Astrocyte of the spinal cord (primary cell): ENCODE measurements around the gene DDX43.

Experiments used
- DNase-seq: peaks from one replicate; pipeline ENCODE4 v3.0.0; 2011; ENCODE audit warnings: low read depth, low spot score
- H3K4me3 ChIP-seq: 2 replicates; pipeline ENCODE4 v1.5.1; 2011; ENCODE audit warnings: low read depth, mild to moderate bottlenecking, low read length, moderate library complexity
- in situ Hi-C: cut with HindIII; loops from 2 replicates; pipeline ENCODE4 v1.10.0; 2017; ENCODE audit warnings: low sequenced_read_pairs
- TF ChIP-seq, protein P1 (sequence below): IDR thresholded peaks from 2 replicates; pipeline ENCODE4 v1.5.1; 2012; ENCODE audit warnings: low read depth, mild to moderate bottlenecking, low read length, inconsistent platforms

Gene DDX43

DNA sequence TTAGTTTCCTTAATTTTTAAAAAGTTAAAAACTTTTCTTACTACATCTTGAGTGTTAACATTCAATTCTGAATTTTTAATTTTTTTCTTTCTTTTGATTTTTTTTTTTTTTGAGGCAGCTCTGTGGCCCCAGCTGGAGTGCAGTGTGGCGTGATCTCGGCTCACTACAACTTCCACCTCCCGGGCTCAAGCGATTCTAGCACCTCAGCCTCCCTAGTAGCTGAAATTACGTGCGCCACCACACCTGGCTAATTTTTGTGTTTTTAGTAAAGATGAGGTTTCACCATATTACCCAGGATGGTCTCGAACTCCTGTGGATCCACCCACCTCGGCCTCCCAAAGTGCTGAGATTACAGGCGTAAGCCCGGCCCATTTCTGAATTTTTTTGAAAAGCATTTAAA lies 1.2 kb downstream of the DDX43 start:
- in situ Hi-C loops = no loop called here

DNA sequence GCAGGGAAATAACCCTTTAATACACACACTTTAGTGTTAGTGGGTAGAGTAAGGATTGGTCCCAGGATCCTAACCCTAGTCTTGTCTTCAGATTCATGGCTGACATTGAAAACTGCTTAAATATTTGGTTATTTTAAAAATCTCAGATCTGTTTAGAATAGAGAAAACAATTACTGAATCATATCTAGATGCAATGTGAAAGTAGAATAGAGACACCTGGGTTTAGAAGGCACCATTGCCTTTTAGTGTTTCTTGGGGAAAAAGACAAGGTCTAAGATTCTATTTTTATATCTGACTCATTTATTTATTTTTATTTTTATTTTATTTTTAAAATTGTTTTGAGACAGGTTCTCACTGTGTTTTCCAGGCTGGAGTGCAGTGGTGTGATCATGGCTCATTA lies 6.0 kb downstream of the DDX43 start:
- no peak overlapping the region for H3K4me3 ChIP-seq
- no peak for DNase-seq
- TF ChIP-seq, protein P1, sequence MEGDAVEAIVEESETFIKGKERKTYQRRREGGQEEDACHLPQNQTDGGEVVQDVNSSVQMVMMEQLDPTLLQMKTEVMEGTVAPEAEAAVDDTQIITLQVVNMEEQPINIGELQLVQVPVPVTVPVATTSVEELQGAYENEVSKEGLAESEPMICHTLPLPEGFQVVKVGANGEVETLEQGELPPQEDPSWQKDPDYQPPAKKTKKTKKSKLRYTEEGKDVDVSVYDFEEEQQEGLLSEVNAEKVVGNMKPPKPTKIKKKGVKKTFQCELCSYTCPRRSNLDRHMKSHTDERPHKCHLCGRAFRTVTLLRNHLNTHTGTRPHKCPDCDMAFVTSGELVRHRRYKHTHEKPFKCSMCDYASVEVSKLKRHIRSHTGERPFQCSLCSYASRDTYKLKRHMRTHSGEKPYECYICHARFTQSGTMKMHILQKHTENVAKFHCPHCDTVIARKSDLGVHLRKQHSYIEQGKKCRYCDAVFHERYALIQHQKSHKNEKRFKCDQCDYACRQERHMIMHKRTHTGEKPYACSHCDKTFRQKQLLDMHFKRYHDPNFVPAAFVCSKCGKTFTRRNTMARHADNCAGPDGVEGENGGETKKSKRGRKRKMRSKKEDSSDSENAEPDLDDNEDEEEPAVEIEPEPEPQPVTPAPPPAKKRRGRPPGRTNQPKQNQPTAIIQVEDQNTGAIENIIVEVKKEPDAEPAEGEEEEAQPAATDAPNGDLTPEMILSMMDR = no peak
- in situ Hi-C loops = no loop called here

More for the DNA sequence above, 1.2 kb downstream of the DDX43 start:
- TF ChIP-seq, protein P1 = no peak
- no peak for DNase-seq
- no peak overlapping the region for H3K4me3 ChIP-seq

DNA sequence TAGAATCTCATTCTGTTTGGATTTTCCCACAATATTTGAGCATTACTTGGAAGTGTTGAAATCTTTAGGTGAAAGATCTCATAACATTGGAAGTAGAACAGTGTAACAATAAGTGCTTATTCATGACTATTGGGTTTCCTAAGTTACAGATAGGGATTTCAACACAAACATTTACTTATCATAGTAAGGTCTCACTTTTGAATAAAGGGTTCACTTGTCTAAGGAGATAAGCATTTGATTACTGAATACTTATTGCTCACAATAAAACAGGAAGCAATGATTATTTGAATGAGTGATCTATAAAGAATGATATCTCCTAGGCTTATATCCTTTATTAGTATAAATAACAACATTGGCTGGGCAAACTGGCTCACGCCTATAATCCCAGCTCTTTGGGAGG lies 14.8 kb downstream of the DDX43 start:
- DNase-seq = no peak
- in situ Hi-C loops = no loop called here
- TF ChIP-seq, protein P1 = no peak
- H3K4me3 ChIP-seq = no peak overlapping the region

DNA sequence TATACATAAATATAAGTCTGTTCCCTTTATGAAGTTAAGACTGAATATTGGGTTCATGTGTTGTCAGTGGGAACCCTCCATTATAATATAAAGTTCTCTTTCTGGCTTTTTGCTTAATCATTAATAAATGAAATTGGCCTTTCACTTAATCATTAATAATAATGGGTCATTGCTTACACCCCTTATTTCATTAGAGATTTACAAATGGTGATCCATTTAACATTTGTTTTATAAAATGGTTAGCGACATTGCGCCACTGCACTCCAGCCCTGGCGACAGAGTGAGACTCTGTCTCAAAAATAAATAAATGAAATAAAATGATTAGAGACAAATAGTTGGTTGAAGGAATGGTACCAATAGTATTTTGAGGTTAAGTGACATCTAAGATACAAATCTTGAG lies 18.5 kb downstream of the DDX43 start:
- in situ Hi-C loops = no loop called here
- TF ChIP-seq, protein P1 = no peak
- no peak for DNase-seq
- H3K4me3 ChIP-seq = no peak overlapping the region

DNA sequence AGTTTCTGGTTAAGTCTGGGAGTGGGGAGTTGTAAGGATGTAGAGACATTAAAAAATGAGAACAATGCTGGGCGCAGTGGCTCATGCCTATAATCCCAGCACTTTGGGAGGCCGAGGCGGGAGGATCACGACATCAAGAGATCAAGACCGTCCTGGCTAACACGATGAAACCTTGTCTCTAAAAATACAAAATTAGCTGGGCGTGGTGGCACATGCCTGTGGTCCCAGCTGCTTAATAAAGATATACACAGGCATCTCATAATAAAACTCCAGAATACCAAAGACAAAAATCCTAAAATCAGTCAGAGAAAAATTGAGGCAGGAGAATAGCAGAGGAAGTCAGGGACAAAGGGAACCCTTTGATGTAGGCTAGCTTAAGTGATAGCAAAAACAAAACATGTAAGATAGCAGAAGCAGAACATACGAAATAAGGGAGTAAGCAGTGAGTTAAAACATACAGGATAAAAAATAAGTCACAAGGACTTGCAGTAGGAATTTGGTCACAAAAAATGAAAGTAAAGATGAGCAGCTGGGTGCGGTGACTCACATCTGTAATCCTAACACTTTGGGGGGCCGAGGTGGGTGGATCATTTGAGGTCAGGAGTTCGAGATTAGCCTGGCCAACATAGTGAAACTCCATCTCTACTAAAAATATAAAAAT lies 23.6 kb downstream of the DDX43 start:
- H3K4me3 ChIP-seq = no peak overlapping the region
- in situ Hi-C loops = no loop called here
- TF ChIP-seq, protein P1 = no peak
- DNase-seq = peak; percentile 13

DNA sequence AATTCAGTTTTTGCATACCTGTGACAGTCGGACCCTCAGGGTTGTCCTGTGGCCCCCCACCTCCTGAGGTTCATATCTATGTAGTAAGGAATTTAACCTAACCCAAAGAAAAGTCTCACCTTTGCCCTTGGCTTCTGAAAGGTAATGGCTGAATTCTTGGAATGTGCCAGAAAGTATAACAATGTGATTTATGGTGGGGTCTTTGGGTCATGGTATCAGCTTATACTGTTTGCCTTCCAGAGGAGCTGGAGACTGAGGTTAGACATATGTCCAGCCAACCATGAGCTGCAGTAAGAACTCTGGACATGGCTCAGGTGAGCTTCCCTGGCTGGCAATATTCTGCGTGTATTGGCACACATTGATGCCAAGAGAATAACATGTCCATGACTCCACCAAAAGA lies 26.9 kb downstream of the DDX43 start:
- in situ Hi-C loops = no loop called here
- no peak overlapping the region for H3K4me3 ChIP-seq
- TF ChIP-seq, protein P1 = no peak
- no peak for DNase-seq

DNA sequence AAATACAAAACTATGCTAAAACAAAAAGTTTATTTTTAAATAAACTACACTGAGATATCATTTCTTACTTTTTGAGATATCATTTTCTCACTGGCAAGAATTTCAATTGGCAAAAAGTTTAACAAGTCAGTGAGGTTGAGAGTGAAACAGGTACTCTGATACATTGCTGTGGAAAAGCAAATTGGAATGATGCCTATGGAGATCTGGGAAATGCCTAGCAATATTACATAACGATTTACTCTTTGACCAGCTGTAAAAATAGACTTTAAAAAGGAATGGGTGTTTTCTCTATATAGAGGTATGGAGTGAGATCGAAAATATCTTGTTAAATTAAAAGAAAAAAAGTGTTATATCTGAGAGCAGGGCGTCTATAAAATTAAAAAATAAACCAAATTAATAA lies 40.6 kb downstream of the DDX43 start:
- TF ChIP-seq, protein P1 = no peak

More for the DNA sequence above, 40.6 kb downstream of the DDX43 start:
- H3K4me3 ChIP-seq = no peak overlapping the region
- DNase-seq = no peak
- in situ Hi-C loops = no loop called here
